ENCODE data around the gene SMPD4.
A peak's percentile ranks its signal among the peaks of the same experiment; 100 is the strongest.
"Not testable (repeated sequence)": the region's sequence is repeated elsewhere in the genome, so short reads cannot be mapped to it uniquely, and the experiment has no call there.

Gene SMPD4

GRCh38 chr2:130185896-130186295 lies 4.5 kb upstream of the SMPD4 start:
- DNase-seq = no peak

GRCh38 chr2:130185436-130185835 lies 4.0 kb upstream of the SMPD4 start:
- no peak for DNase-seq

- DNase-seq = no peak
These were observed 2.3 kb upstream of the SMPD4 start for GRCh38 chr2:130183512-130184373.

GRCh38 chr2:130182826-130183511 lies 1.6 kb upstream of the SMPD4 start:
- not testable (repeated sequence) for DNase-seq

GRCh38 chr2:130181880-130182682 lies 679 bp upstream of the SMPD4 start, which contains the start of gene MZT2B:
TSS of gene MZT2B (plus strand) at chr2:130182262. CDS start at chr2:130182283, 21 bp downstream.
- DNase-seq = peak; percentile 75

GRCh38 chr2:130180404-130181324 lies 738 bp downstream of the SMPD4 start:
- DNase-seq = not testable (repeated sequence)

- not testable (repeated sequence) for DNase-seq
These were observed 6.5 kb downstream of the SMPD4 start for GRCh38 chr2:130174866-130175265.

- no peak for DNase-seq
These were observed 11.5 kb downstream of the SMPD4 start for GRCh38 chr2:130169896-130170295.

- not testable (repeated sequence) for DNase-seq
These were observed 12.2 kb downstream of the SMPD4 start for GRCh38 chr2:130169163-130169562.

- not testable (repeated sequence) for DNase-seq
These were observed 14.8 kb downstream of the SMPD4 start for GRCh38 chr2:130166611-130167010.

GRCh38 chr2:130165293-130166016 lies 15.9 kb downstream of the SMPD4 start:
- no peak for DNase-seq

- DNase-seq = no peak
These were observed 18.4 kb downstream of the SMPD4 start for GRCh38 chr2:130162968-130163367.

GRCh38 chr2:130162486-130162885 lies 18.9 kb downstream of the SMPD4 start:
- not testable (repeated sequence) for DNase-seq

GRCh38 chr2:130160838-130161705 lies 20.3 kb downstream of the SMPD4 start:
- DNase-seq = not testable (repeated sequence)

- no peak for DNase-seq
These were observed 21.3 kb downstream of the SMPD4 start for GRCh38 chr2:130160131-130160530.

- DNase-seq = not testable (repeated sequence)
These were observed 22.0 kb downstream of the SMPD4 start for GRCh38 chr2:130159376-130159775.

- no peak for DNase-seq
These were observed 22.8 kb downstream of the SMPD4 start for GRCh38 chr2:130158631-130159030.

- not testable (repeated sequence) for DNase-seq
These were observed 23.4 kb downstream of the SMPD4 start for GRCh38 chr2:130157825-130158514.

GRCh38 chr2:130157354-130157753 lies 24.0 kb downstream of the SMPD4 start:
- DNase-seq = not testable (repeated sequence)

- no peak for DNase-seq
These were observed 24.8 kb downstream of the SMPD4 start for GRCh38 chr2:130156624-130157004.

Data from NCI-H1105 treated with DMSO at 0.1 percent for 48 hours (cell line).